NT2/D1 (cell line): Measurements from ENCODE around the gene COX17.

Experiments used
- YY1 ChIP-seq: IDR thresholded peaks from 2 replicates; pipeline ENCODE4 v1.6.1; 2011; ENCODE audit not compliant: insufficient read length, insufficient read depth
- ZNF274 ChIP-seq: IDR thresholded peaks from 2 replicates; pipeline ENCODE4 v1.6.1; 2011; ENCODE audit warnings: mild to moderate bottlenecking, low read depth, low read length

DNA sequence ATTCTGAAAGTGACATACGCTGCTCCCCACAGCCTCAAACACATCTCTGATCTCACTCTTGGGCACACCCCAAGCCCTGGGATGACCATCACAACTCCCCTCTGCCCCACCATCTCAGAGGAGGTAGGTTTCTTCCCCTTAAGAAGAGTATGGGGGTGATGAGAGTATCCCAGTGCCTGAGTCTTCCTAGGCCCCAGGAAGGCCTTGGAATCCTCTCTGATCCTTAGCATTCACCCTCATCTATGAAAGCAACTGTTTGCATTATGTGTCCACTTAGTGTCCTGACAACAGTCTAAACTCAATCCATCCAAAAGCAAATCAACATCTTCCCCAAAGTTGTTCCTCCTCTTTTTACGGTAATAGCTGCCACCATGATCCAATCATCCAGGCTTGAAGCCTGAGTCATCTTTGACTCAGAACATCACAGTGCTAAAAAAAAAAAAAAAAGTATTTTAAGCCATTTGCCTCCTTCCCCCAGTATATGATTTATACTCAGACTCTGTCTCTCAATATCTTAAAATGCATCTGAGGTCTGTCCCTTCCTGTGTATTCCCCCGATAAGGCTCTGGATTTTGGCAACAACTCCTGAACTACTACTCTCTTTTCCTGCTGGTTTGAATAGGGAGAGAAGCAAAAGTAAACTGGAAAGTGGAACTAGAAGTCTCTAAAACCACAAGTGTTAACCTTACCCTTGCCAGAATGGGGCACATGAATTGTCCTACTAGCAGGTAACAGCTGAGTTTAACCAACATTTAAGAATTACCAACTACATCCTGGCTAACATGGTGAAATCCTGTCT, 39.3 kb downstream of the COX17 start:
- TF ChIP-seq ZNF274: no peak
- TF ChIP-seq YY1: no peak
